HFFc6 (cell line): Measurements from ENCODE around the gene MYOCD. TPM values are rescaled to one million over a fixed set of nuclear protein-coding genes. Genes with fewer than 3 reads are reported as not detected.

Experiments used
- DNase-seq: peaks from one replicate; pipeline ENCODE4 v3.0.0-alpha.2; 2018
- H3K27ac Mint-ChIP-seq: 2 replicates; pipeline ENCODE4 v1.8.0; 2020; ENCODE audit warnings: mild to moderate bottlenecking, mixed read lengths
- H3K27me3 Mint-ChIP-seq: 2 replicates; pipeline ENCODE4 v1.8.0; 2021; ENCODE audit warnings: mild to moderate bottlenecking, moderate library complexity, mixed read lengths; ENCODE audit not compliant: insufficient read depth
- H3K36me3 Mint-ChIP-seq: 2 replicates; pipeline ENCODE4 v1.8.0; 2021; ENCODE audit warnings: low read depth, mixed read lengths
- H3K4me1 Mint-ChIP-seq: 2 replicates; pipeline ENCODE4 v1.8.0; 2020; ENCODE audit warnings: low read depth, mixed read lengths
- H3K4me3 Mint-ChIP-seq: 2 replicates; pipeline ENCODE4 v1.8.0; 2020; ENCODE audit warnings: mild to moderate bottlenecking, moderate library complexity, mixed read lengths
- H3K9me3 Mint-ChIP-seq: 2 replicates; pipeline ENCODE4 v1.8.0; 2020; ENCODE audit warnings: mild to moderate bottlenecking, mixed read lengths
- CTCF ChIP-seq: fragments of 200-600 bp; sonication (generic); IDR thresholded peaks from 2 replicates; pipeline ENCODE4 v1.5.0; 2021; ENCODE audit warnings: antibody characterized with exemption, mild to moderate bottlenecking
- total RNA-seq, 6 experiments: library from RNA; stranded (reverse); fragmentation: NEBNext Ultra II Directional; extraction: Animal tissue kit (Norgen Biotek cat#: 25700); gene quantifications; 2 replicates in 1 of 6; 3 replicates in 5 of 6; pipeline ENCODE4 v1.2.3, GENCODE V29; 2021

The MYOCD gene
- total RNA-seq, 6 experiments from 2014 or later, result 6.5 to 8.5 (median 7.1) TPM

DNA sequence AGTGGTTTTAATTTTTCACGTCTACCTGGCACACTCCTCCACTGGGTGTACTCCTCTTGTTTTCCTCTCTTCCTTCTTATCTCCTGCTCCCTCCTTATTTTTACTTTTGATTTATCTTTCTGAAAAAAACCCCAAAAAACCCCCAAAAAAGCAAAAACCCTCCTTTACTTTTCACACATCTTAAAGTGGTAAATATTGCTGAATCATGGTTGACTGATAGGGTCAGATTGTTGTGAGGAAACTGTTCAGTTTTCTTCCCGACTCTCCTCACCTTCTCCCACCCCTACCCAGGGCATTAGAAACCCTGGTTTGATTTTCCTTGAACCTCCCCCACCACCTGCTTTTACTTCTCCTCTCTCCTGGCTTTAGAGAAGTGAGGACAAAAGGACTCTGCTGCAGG is 149.0 kb downstream of the MYOCD start:
- no peak for TF ChIP-seq CTCF

DNA sequence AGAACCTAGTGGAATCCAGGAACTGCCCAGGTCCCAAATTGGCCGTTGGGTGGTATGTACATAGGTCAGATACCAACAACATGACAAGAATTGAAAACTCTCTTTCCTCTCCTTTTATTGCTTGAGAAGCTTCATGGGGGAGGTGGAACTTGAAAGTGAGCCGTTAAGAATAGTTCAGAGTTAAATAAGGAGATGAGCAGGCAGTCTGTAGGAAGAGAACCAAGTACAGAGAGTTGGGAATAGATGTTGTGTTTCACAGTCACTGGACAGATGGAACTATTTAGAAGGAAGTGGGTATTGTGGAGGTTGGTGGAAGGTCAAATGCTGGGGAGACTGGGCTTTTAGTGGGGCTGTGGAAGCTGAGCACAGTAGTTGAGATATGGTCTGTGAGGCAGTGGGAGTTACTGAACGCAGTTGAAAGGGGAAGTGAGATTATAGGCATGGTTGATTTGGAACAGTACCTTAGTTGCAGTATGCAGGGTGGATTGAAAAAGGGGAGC is 150.0 kb downstream of the MYOCD start:
- Mint-ChIP-seq H3K27me3 (no peaks in the 10 kb centered on the region; the same call in none of the 2 replicates), H3K4me1 (no peaks in the 10 kb centered on the region), H3K9me3 (no peaks in the 10 kb centered on the region), H3K36me3 (no peaks in the 10 kb centered on the region), H3K27ac (no peak overlapping the region), H3K4me3 (no peak overlapping the region)
- DNase-seq, result no peak
- TF ChIP-seq CTCF, result no peak

More for the DNA sequence above, 149.0 kb downstream of the MYOCD start:
- Mint-ChIP-seq H3K27me3 (no peaks in the 10 kb centered on the region; the same call in none of the 2 replicates), H3K9me3 (peaks cover 1% of the 10 kb centered on the region; the same call in 1 of the 2 replicates), H3K36me3 (no peaks in the 10 kb centered on the region), H3K27ac (no peak overlapping the region), H3K4me1 (no peaks in the 10 kb centered on the region), H3K4me3 (no peak overlapping the region)
- DNase-seq, result no peak

Other genes with a start within 250 kb of the MYOCD start
- gene ARHGAP44, start 123.6 kb downstream of the MYOCD start, total RNA-seq, result 1 to 10 TPM in 1 of 6 experiments, under 1 TPM in 5; 0.43 to 1.3 (median 0.68) TPM